HG02763 (cell line): Measurements from ENCODE around the gene C16orf95.
"Not testable (repeated sequence)": the region's sequence is repeated elsewhere in the genome, so short reads cannot be mapped to it uniquely, and the experiment has no call there.

Source experiments
- ATAC-seq: cut with Tn5 transposase; IDR thresholded peaks from one replicate; pipeline ENCODE4 v1.9.1; 2021; ENCODE audit warnings: mild to moderate bottlenecking, moderate library complexity; ENCODE audit not compliant: unreplicated experiment

The C16orf95 gene

GRCh38 chr16:87259431-87259830 is 57.8 kb downstream of the C16orf95 start:
- ATAC-seq = no peak

GRCh38 chr16:87258653-87259052 is 58.5 kb downstream of the C16orf95 start:
- ATAC-seq = not testable (repeated sequence)

GRCh38 chr16:87255866-87256265 is 61.3 kb downstream of the C16orf95 start:
- ATAC-seq = no peak

- ATAC-seq = no peak
Observed at GRCh38 chr16:87254734-87255133, 62.5 kb downstream of the C16orf95 start.

GRCh38 chr16:87254296-87254695 is 62.9 kb downstream of the C16orf95 start:
- no peak for ATAC-seq

GRCh38 chr16:87253536-87253935 is 63.7 kb downstream of the C16orf95 start:
- ATAC-seq = no peak
